HG02885 (cell line): ENCODE results near the gene PCDHB5.
"Not testable (repeated sequence)": the region's sequence is repeated elsewhere in the genome, so short reads cannot be mapped to it uniquely, and the experiment has no call there.

Source experiments
- ATAC-seq: cut with Tn5 transposase; IDR thresholded peaks from one replicate; pipeline ENCODE4 v1.9.1; 2021; ENCODE audit warnings: mild to moderate bottlenecking; ENCODE audit not compliant: unreplicated experiment, poor library complexity

PCDHB5 gene

GRCh38 chr5:141150993-141151325 lies 16.0 kb downstream of the PCDHB5 start:
- no peak for ATAC-seq

DNA sequence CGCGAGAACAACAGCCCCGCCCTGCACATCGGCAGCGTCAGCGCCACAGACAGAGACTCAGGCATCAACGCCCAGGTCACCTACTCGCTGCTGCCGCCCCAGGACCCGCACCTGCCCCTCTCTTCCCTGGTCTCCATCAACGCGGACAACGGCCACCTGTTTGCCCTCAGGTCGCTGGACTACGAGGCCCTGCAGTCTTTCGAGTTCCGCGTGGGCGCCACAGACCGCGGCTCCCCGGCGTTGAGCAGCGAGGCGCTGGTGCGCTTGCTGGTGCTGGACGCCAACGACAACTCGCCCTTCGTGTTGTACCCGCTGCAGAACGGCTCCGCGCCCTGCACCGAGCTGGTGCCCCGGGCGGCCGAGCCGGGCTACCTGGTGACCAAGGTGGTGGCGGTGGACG lies 16.6 kb downstream of the PCDHB5 start:
- ATAC-seq = not testable (repeated sequence)

GRCh38 chr5:141152096-141152495 lies 17.1 kb downstream of the PCDHB5 start:
- not testable (repeated sequence) for ATAC-seq

- ATAC-seq = no peak
Observed at GRCh38 chr5:141155540-141156374, 20.8 kb downstream of the PCDHB5 start.

GRCh38 chr5:141157356-141157755 lies 22.4 kb downstream of the PCDHB5 start:
- ATAC-seq = not testable (repeated sequence)

- not testable (repeated sequence) for ATAC-seq
Observed at GRCh38 chr5:141157901-141158300, 22.9 kb downstream of the PCDHB5 start.

DNA sequence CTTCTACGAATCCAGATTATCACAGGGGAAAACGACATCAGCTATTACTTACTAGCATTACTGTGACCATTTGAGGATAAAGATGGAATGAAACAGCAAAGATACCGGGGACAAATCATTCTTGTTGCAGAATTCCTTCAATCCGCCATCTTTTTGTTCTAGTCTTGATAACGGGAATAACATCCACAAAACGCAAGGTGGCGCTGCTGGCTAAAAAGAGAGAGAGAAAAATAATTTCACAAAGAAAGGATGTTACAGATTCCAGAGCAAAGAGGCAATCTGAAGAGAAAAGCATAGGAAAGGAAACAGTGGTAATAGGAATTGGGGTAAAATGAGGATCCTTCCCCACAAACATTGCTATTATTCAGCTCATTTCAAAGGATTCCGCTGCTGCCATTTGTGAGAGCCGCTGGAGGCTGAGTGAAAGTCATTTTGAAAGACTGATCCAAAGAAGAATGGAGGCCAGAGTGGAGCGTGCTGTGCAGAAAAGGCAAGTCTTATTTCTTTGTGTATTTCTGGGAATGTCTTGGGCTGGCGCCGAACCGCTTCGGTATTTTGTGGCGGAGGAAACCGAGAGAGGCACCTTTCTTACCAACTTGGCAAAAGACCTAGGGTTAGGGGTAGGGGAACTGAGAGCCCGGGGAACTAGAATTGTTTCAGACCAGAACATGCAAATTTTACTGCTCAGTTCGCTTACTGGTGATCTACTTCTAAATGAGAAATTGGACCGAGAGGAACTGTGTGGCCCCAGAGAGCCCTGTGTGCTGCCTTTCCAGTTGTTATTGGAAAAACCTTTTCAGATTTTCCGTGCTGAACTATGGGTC lies 37.6 kb downstream of the PCDHB5 start, which contains the start of gene PCDHB7:
Gene PCDHB7, plus strand, starts transcription at position 264 of the 824 bp plus-strand sequence. Its CDS starts 192 bp downstream, at position 456.
- ATAC-seq = no peak

DNA sequence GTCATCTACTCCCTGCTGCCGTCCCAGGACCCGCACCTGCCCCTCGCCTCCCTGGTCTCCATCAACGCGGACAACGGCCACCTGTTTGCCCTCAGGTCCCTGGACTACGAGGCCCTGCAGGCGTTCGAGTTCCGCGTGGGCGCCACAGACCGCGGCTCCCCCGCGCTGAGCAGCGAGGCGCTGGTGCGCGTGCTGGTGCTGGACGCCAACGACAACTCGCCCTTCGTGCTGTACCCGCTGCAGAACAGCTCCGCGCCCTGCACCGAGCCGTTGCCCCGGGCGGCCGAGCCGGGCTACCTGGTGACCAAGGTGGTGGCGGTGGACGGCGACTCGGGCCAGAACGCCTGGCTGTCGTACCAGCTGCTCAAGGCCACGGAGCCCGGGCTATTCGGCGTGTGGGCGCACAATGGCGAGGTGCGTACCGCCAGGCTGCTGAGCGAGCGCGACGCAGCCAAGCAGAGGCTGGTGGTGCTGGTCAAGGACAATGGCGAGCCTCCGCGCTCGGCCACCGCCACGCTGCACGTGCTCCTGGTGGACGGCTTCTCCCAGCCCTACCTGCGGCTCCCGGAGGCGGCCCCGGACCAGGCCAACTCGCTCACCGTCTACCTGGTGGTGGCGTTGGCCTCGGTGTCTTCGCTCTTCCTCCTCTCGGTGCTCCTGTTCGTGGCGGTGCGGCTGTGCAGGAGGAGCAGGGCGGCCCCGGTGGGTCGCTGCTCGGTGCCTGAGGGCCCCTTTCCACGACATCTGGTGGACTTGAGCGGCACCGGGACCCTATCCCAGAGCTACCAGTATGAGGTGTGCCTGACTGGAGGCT lies 39.5 kb downstream of the PCDHB5 start:
- ATAC-seq = not testable (repeated sequence)

DNA sequence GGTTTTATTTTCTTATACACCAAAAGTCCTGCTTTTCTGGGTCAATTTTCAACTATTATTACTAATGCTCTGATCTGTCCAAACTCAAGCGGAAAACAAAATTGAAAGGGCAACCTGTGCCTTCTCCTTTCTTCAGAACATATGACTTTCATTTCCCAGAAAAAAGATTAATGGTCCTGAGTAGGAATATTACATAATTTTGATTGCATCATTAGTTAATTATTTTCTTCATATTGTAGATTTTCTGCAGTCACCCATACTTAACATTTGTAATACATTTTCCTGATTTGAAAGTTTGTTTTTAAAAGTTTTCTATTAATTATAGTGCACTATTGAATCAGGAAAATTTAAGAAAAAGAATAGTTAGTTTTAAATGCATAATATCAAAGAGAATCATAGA lies 40.9 kb downstream of the PCDHB5 start:
- ATAC-seq = no peak

DNA sequence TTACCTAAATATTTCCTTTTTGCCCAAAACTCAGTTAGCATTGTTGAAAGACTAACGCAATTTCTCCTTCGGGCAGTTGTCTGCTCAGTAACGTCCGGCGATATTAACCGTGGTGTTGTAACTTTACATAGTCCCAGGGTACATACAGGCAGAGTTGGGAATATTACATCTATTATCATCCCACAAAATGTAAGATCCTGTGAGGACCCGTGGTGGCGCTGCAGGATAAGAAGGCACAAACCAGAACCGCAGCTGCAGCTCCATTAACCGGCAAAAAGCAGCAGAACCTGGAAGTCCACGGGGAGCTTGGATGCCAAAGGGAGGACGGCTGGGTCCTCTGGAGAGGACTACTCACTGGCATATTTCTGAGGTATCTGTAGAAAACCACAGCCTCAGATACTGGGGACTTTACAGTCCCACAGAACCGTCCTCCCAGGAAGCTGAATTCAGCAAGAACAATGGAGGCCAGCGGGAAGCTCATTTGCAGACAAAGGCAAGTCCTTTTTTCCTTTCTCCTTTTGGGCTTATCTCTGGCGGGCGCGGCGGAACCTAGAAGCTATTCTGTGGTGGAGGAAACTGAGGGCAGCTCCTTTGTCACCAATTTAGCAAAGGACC lies 42.7 kb downstream of the PCDHB5 start, which contains the start of gene PCDHB8:
Gene PCDHB8, plus strand, starts transcription at position 214 of the 615 bp plus-strand sequence. Its CDS starts 245 bp downstream, at position 459.
- ATAC-seq = not testable (repeated sequence)

- ATAC-seq = not testable (repeated sequence)
Observed at GRCh38 chr5:141179371-141179770, 44.4 kb downstream of the PCDHB5 start.

DNA sequence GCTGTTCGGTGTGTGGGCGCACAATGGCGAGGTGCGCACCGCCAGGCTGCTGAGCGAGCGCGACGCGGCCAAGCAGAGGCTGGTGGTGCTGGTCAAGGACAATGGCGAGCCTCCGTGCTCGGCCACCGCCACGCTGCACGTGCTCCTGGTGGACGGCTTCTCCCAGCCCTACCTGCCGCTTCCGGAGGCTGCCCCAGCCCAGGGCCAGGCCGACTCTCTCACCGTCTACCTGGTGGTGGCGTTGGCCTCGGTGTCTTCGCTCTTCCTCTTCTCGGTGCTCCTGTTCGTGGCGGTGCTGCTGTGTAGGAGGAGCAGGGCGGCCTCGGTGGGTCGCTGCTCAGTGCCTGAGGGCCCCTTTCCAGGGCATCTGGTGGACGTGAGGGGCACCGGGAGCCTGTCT lies 44.9 kb downstream of the PCDHB5 start:
- not testable (repeated sequence) for ATAC-seq

DNA sequence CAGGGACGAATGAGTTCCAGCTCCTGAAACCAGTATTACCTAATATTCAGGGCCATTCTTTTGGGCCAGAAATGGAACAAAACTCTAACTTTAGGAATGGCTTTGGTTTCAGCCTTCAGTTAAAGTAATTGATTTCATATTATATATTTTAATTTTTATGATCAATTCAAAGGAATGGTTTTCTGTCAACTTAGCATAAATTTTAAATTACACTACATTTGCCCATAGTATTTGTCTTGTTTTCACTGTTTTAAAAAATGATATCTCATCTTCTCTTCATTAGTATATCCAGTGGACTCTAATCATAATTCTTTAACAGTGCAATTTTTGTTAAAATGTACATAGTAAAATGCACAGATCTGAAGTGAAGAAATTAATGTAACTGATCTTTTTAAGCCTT lies 45.3 kb downstream of the PCDHB5 start:
- ATAC-seq = no peak

GRCh38 chr5:141182248-141182647 lies 47.2 kb downstream of the PCDHB5 start, which contains the start of gene PCDHB16:
PCDHB16 (plus strand) TSS chr5:141182387; CDS start chr5:141182560, 173 bp downstream.
- ATAC-seq = no peak

DNA sequence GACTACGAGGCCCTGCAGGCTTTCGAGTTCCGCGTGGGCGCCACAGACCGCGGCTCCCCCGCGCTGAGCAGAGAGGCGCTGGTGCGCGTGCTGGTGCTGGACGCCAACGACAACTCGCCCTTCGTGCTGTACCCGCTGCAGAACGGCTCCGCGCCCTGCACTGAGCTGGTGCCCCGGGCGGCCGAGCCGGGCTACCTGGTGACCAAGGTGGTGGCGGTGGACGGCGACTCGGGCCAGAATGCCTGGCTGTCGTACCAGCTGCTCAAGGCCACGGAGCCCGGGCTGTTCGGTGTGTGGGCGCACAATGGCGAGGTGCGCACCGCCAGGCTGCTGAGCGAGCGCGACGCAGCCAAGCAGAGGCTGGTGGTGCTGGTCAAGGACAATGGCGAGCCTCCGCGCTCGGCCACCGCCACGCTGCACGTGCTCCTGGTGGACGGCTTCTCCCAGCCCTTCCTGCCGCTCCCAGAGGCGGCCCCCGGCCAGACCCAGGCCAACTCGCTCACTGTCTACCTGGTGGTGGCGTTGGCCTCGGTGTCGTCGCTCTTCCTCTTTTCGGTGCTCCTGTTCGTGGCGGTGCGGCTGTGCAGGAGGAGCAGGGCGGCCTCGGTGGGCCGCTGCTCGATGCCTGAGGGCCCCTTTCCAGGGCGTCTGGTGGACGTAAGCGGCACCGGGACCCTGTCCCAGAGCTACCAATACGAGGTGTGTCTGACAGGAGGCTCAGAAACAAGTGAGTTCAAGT lies 49.3 kb downstream of the PCDHB5 start:
- ATAC-seq = not testable (repeated sequence)

GRCh38 chr5:141186897-141187512 lies 52.0 kb downstream of the PCDHB5 start, which contains the start of gene PCDHB9:
PCDHB9 (plus strand) TSS chr5:141187161; CDS start chr5:141187319, 158 bp downstream.
- ATAC-seq = no peak
